ENCODE results near the gene ARFRP1.
A peak's percentile ranks its signal among the peaks of the same experiment; 100 is the strongest.
"Not testable (repeated sequence)": the region's sequence is repeated elsewhere in the genome, so short reads cannot be mapped to it uniquely, and the experiment has no call there.

Gene ARFRP1

DNA sequence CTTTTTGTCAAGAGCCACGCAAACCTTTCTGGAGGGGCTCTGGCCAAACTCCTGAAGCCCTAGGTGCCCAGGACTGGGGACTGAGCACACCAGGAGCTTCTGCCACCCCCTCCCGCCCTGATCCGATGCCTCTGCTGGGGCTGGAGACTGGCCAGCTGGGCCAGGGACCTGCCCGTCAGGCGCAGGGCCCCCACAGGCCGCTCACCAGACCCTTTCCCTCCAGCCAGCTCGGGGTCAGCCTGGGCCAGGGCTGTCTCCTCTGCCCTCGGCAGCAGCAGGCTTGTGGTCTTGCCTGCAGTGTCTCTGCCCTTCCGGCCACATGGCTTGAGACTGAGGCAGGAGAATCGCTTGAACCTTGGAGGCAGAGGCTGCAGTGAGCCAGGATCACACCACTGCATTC lies 35.1 kb downstream of the ARFRP1 start:
- Mint-ChIP-seq H3K27ac (no peak overlapping the region), H3K9me3 (no peaks in the 10 kb centered on the region), H3K4me3 (no peak overlapping the region), H3K27me3 (ENCODE audit: low read depth) (no peaks in the 10 kb centered on the region), H3K4me1 (ENCODE audit: low read depth) (no peaks in the 10 kb centered on the region), H3K36me3 (ENCODE audit: low read depth) (peaks cover 21% of the 10 kb centered on the region)

GRCh38 chr20:63671695-63672094 lies 36.1 kb downstream of the ARFRP1 start:
- H3K9me3 Mint-ChIP-seq; H3K4me3 Mint-ChIP-seq; H3K4me1 Mint-ChIP-seq (ENCODE audit: low read depth); H3K27ac Mint-ChIP-seq; H3K27me3 Mint-ChIP-seq (ENCODE audit: low read depth): not testable (repeated sequence)
- peaks cover 28% of the 10 kb centered on the region for H3K36me3 Mint-ChIP-seq (ENCODE audit: low read depth)

GRCh38 chr20:63668351-63668750 lies 39.4 kb downstream of the ARFRP1 start:
- no peaks in the 10 kb centered on the region for H3K9me3 Mint-ChIP-seq
- H3K4me1 Mint-ChIP-seq (ENCODE audit: low read depth), result no peaks in the 10 kb centered on the region
- H3K36me3 Mint-ChIP-seq (ENCODE audit: low read depth), result peaks cover 21% of the 10 kb centered on the region
- no peak overlapping the region for H3K27ac Mint-ChIP-seq
- no peaks in the 10 kb centered on the region for H3K27me3 Mint-ChIP-seq (ENCODE audit: low read depth)
- H3K4me3 Mint-ChIP-seq, result no peak overlapping the region

DNA sequence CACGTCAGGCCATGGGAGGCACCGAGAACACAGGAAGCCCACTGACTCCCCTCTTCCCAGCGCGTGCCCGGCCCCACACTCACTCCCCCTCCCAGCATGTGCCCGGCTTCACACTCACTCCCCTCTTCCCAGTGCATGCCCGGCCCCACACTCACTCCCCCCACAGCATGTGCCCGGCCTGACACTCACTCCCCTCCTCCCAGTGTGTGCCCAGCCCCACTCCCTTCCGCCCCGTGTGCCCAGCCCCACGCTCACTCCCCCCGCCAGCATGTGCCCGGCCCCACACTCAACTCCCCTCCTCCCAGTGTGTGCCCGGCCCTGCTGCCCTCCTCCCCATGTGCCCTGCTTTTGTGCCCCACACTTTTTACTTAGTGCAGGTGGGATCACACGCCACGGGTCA lies 39.9 kb downstream of the ARFRP1 start:
- Mint-ChIP-seq H3K27ac (no peak overlapping the region), H3K4me1 (ENCODE audit: low read depth) (no peaks in the 10 kb centered on the region), H3K9me3 (no peaks in the 10 kb centered on the region), H3K36me3 (ENCODE audit: low read depth) (peaks cover 21% of the 10 kb centered on the region), H3K4me3 (no peak overlapping the region), H3K27me3 (ENCODE audit: low read depth) (no peaks in the 10 kb centered on the region)

DNA sequence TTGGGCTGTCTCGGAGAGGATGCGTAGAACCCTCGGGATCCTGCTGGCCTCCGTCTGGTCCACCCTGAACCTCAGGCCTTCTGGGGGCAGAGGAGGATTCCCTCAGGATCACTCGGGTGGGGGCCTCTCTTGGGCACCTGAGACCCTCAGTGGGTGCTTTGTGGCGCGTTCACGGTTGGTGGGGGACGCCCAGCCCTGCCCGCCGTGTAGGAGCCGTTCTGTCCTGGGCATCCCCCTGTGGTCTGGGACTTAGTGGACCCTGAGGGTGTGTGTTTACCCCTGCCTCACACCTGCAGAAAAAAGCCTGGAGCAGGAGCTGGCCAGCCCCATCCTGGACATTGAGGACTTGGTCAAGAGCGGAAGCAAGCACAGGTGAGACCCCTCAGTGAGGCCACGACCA lies 42.1 kb downstream of the ARFRP1 start:
- peaks cover 24% of the 10 kb centered on the region for H3K36me3 Mint-ChIP-seq (ENCODE audit: low read depth)
- H3K4me3 Mint-ChIP-seq, result no peak overlapping the region
- no peaks in the 10 kb centered on the region for H3K27me3 Mint-ChIP-seq (ENCODE audit: low read depth)
- no peaks in the 10 kb centered on the region for H3K9me3 Mint-ChIP-seq
- H3K4me1 Mint-ChIP-seq (ENCODE audit: low read depth), result no peaks in the 10 kb centered on the region
- no peak overlapping the region for H3K27ac Mint-ChIP-seq

- H3K9me3 Mint-ChIP-seq, result no peaks in the 10 kb centered on the region
- H3K4me3 Mint-ChIP-seq, result no peak overlapping the region
Observed at GRCh38 chr20:63664861-63665594, 42.7 kb downstream of the ARFRP1 start.

GRCh38 chr20:63664143-63664851 lies 43.5 kb downstream of the ARFRP1 start:
- Mint-ChIP-seq H3K36me3 (ENCODE audit: low read depth) (peaks cover 20% of the 10 kb centered on the region), H3K27me3 (ENCODE audit: low read depth) (no peaks in the 10 kb centered on the region)

More at GRCh38 chr20:63664861-63665594, 42.7 kb downstream of the ARFRP1 start:
- H3K4me1 Mint-ChIP-seq (ENCODE audit: low read depth), result peaks cover 1% of the 10 kb centered on the region
- H3K36me3 Mint-ChIP-seq (ENCODE audit: low read depth), result peaks cover 21% of the 10 kb centered on the region
- no peak overlapping the region for H3K27ac Mint-ChIP-seq
- no peaks in the 10 kb centered on the region for H3K27me3 Mint-ChIP-seq (ENCODE audit: low read depth)

DNA sequence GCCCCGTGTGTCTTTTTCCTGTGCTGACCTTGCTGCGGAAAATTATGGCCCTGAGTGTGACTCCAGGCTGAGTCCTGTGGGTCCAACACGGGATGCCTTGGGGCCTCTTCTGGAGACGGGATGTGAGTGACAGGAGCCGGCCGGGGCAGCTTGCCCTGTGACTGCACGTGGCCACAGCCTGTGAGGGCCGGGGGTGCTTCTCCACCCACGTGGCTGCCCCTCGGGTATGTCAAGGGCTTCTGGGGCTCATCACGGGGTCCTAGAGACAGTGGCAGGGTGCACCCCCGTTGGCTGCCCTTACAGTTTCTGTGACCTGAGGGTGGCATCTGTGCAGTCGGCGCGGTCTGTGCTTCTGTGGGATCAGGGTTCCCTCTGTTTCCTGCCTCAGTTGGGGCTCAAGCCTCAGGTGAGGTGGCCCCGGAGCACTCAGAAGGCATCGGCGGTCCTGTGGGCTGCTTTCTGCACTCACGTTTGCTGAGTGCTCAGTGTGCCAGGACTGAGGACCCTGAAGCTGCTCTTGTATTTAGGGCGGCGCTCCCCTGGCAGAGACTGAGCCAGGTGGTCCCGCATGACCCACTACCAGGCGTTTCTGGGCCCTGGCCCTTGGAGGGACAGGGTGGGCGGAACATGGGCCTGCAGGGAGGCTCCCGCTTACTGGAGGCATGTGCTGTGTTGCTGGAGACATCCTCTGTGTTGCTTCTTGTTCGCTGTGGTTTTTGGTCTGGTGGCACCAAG lies 44.3 kb downstream of the ARFRP1 start:
- Mint-ChIP-seq H3K27ac (no peak overlapping the region), H3K4me1 (ENCODE audit: low read depth) (peaks cover 12% of the 10 kb centered on the region), H3K36me3 (ENCODE audit: low read depth) (peaks cover 18% of the 10 kb centered on the region), H3K9me3 (no peaks in the 10 kb centered on the region), H3K4me3 (no peak overlapping the region), H3K27me3 (ENCODE audit: low read depth) (no peaks in the 10 kb centered on the region)

More at GRCh38 chr20:63664143-63664851, 43.5 kb downstream of the ARFRP1 start:
- no peaks in the 10 kb centered on the region for H3K9me3 Mint-ChIP-seq
- no peak overlapping the region for H3K4me3 Mint-ChIP-seq
- H3K4me1 Mint-ChIP-seq (ENCODE audit: low read depth), result peaks cover 9% of the 10 kb centered on the region
- no peak overlapping the region for H3K27ac Mint-ChIP-seq

DNA sequence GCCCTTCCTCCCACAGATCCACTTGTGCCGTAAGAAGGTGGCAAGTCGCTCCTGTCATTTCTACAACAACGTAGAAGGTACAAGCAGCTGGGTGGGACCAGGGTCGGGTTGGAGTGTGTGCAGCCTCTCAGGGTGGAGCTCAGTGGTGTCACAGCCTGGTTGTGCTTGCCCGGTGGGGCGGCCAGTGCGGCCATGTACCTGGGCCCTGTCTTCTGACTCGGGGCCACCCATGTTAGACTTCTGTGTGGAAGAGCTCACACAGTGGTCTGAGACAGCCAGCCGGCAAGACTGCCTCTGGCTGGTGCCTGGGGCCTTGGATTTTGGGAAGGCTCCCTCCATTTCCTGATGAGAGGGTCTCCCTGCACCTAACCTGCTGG lies 45.0 kb downstream of the ARFRP1 start:
- peaks cover 17% of the 10 kb centered on the region for H3K4me1 Mint-ChIP-seq (ENCODE audit: low read depth)
- no peak overlapping the region for H3K4me3 Mint-ChIP-seq
- no peak overlapping the region for H3K27ac Mint-ChIP-seq
- H3K27me3 Mint-ChIP-seq (ENCODE audit: low read depth), result no peaks in the 10 kb centered on the region
- H3K9me3 Mint-ChIP-seq, result no peaks in the 10 kb centered on the region
- H3K36me3 Mint-ChIP-seq (ENCODE audit: low read depth), result peaks cover 15% of the 10 kb centered on the region

DNA sequence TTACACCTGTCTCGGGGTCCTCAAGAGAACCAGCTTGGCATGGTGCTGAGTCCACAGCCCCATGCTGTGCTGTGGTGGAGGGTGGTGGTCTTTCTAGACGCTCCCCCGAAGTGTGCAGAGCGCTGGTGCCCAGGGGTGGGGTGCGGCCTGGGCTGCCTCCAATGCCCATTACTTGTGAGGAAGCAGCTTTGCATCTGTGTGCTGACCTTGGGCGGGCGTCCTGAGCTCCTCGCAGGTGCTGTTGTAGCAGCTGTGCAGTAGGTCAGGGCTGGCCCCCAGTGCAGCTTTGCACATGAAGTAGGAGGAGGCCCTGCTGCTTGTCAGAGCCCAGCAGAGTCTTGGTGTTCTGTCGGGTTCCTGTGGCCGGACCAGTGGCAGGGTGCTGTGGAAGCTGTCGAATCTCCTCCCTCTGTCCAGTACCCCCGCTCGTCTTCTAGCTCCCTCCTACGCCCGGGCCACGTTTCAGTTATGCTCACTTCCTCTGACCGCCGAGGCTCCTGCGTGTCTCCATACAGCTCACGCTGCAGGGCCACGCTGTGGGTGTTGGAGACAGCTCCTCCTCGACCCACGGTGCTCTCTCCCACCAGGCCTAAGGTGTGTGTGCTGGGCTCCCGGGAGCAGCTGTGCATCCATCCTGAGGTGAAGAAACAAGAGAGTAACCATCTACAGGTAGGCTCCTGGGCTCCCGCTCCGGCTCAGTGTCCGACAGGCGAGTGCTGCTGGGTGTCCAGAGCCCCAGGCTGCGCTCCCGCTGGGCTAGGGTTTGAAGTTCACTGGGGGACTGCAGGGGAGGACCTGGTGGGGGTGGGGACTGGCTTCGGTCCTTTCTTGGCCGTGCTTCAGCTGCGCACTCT lies 45.6 kb downstream of the ARFRP1 start:
- Mint-ChIP-seq H3K4me1 (ENCODE audit: low read depth) (peaks cover 18% of the 10 kb centered on the region), H3K27ac (no peak overlapping the region), H3K27me3 (ENCODE audit: low read depth) (no peaks in the 10 kb centered on the region), H3K9me3 (no peaks in the 10 kb centered on the region), H3K36me3 (ENCODE audit: low read depth) (peaks cover 10% of the 10 kb centered on the region), H3K4me3 (no peak overlapping the region)

GRCh38 chr20:63661108-63661507 lies 46.7 kb downstream of the ARFRP1 start:
- no peak overlapping the region for H3K27ac Mint-ChIP-seq
- no peaks in the 10 kb centered on the region for H3K27me3 Mint-ChIP-seq (ENCODE audit: low read depth)

DNA sequence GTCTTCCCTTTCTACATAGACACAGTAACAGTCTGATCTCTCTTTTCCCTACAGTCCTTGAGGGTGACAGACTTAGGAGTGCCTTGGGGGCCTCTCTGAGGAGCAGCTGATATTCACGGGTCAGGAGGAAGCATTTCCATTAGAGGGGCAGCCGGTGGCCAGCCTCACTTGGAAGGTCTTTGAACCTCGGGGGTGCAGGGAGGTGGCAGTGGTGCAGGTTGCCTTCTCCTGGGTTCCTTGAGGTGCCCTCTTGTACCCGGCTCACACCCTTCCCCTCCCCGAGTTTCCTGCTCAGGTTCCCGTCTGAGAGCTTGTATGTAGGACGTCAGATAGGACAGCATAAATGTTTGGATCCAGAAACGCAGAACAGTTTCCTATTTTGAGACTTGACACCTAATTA lies 47.2 kb downstream of the ARFRP1 start:
- Mint-ChIP-seq H3K27me3 (ENCODE audit: low read depth) (no peaks in the 10 kb centered on the region), H3K27ac (no peak overlapping the region), H3K4me1 (ENCODE audit: low read depth) (peaks cover 18% of the 10 kb centered on the region), H3K4me3 (no peak overlapping the region), H3K36me3 (ENCODE audit: low read depth) (peaks cover 5% of the 10 kb centered on the region), H3K9me3 (no peaks in the 10 kb centered on the region)

More at GRCh38 chr20:63661108-63661507, 46.7 kb downstream of the ARFRP1 start:
- no peaks in the 10 kb centered on the region for H3K9me3 Mint-ChIP-seq
- peaks cover 6% of the 10 kb centered on the region for H3K36me3 Mint-ChIP-seq (ENCODE audit: low read depth)
- no peak overlapping the region for H3K4me3 Mint-ChIP-seq
- peaks cover 18% of the 10 kb centered on the region for H3K4me1 Mint-ChIP-seq (ENCODE audit: low read depth)

DNA sequence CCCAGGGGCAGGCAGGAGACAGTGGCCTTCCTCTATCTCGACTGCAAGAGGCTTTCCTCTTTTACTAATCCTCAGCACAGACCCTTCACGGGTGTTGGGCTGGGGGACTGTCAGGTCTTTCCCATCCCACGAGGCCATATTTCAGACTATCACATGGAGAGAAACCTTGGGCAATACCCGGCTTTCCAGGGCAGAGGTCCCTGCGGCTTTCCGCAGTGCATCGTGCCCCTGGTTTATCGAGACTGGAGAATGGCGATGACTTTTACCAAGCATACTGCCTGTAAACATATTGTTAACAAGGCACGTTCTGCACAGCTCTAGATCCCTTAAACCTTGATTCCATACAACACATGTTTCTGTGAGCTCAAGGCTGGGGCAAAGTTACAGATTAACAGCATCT lies 47.6 kb downstream of the ARFRP1 start:
- H3K27me3 Mint-ChIP-seq (ENCODE audit: low read depth); H3K9me3 Mint-ChIP-seq; H3K36me3 Mint-ChIP-seq (ENCODE audit: low read depth); H3K27ac Mint-ChIP-seq: not testable (repeated sequence)
- Mint-ChIP-seq H3K4me1 (ENCODE audit: low read depth) (peaks cover 18% of the 10 kb centered on the region), H3K4me3 (peak overlapping the region; percentile 34)

- H3K27me3 Mint-ChIP-seq (ENCODE audit: low read depth), result peaks cover 5% of the 10 kb centered on the region
- H3K4me3 Mint-ChIP-seq, result peak overlapping the region; percentile 89
Observed at GRCh38 chr20:63659370-63659769, 48.4 kb downstream of the ARFRP1 start.

More at GRCh38 chr20:63659370-63659769, 48.4 kb downstream of the ARFRP1 start:
- Mint-ChIP-seq H3K36me3 (ENCODE audit: low read depth) (peaks cover 5% of the 10 kb centered on the region), H3K27ac (no peak overlapping the region), H3K4me1 (ENCODE audit: low read depth) (peaks cover 18% of the 10 kb centered on the region), H3K9me3 (no peaks in the 10 kb centered on the region)

All from T-helper 1 cell treated with Interleukin-12 subunit alpha and Interleukin-12 subunit beta and Interleukin-4 antibody, amounts not matched to agents 30 μg/mL and 1 μg/mL, for 36 hours (primary cell).